Measurements from ENCODE around the gene TFCP2.

The TFCP2 gene

GRCh38 chr12:51126297-51126696, 46.6 kb downstream of the TFCP2 start:
- in situ Hi-C loops (cut with HindIII; ENCODE audit: low pct_ligation_motif_present, low sequenced_read_pairs): no loop called here
- Histone ChIP-seq H3K4me3 (ENCODE audit: low read depth, low read length) (no peak overlapping the region), H3K27me3 (replicated peaks) (no peaks in the 10 kb centered on the region), H3K36me3 (replicated peaks) (no peaks in the 10 kb centered on the region), H3K27ac (no peak overlapping the region)
- DNase-seq: no peak
- TF ChIP-seq CTCF (IDR thresholded peaks at IDR 0.05; ENCODE audit: low read depth, low read length, missing control alignments): no peak

- no peaks in the 10 kb centered on the region for H3K36me3 ChIP-seq (replicated peaks)
- in situ Hi-C loops (cut with HindIII; ENCODE audit: low pct_ligation_motif_present, low sequenced_read_pairs): no loop called here
- H3K27ac ChIP-seq: no peak overlapping the region
- TF ChIP-seq CTCF (IDR thresholded peaks at IDR 0.05; ENCODE audit: low read depth, low read length, missing control alignments): no peak
- no peak for DNase-seq
- no peak overlapping the region for H3K4me3 ChIP-seq (ENCODE audit: low read depth, low read length)
- H3K27me3 ChIP-seq (replicated peaks): no peaks in the 10 kb centered on the region
Observed at GRCh38 chr12:51124504-51124903, 48.4 kb downstream of the TFCP2 start.

GRCh38 chr12:51122844-51123243, 50.1 kb downstream of the TFCP2 start:
- no peak for DNase-seq
- no peaks in the 10 kb centered on the region for H3K27me3 ChIP-seq (replicated peaks)
- no peak overlapping the region for H3K4me3 ChIP-seq (ENCODE audit: low read depth, low read length)
- peaks cover 2% of the 10 kb centered on the region for H3K36me3 ChIP-seq (replicated peaks)
- TF ChIP-seq CTCF (IDR thresholded peaks at IDR 0.05; ENCODE audit: low read depth, low read length, missing control alignments): no peak
- no peak overlapping the region for H3K27ac ChIP-seq
- in situ Hi-C loops (cut with HindIII; ENCODE audit: low pct_ligation_motif_present, low sequenced_read_pairs): no loop called here

- Histone ChIP-seq H3K36me3 (replicated peaks) (peaks cover 15% of the 10 kb centered on the region), H3K27me3 (replicated peaks) (no peaks in the 10 kb centered on the region), H3K27ac (no peak overlapping the region), H3K4me3 (ENCODE audit: low read depth, low read length) (no peak overlapping the region)
- no peak for DNase-seq
- in situ Hi-C loops (cut with HindIII; ENCODE audit: low pct_ligation_motif_present, low sequenced_read_pairs): no loop called here
- TF ChIP-seq CTCF (IDR thresholded peaks at IDR 0.05; ENCODE audit: low read depth, low read length, missing control alignments): no peak
Observed at GRCh38 chr12:51118706-51119105, 54.2 kb downstream of the TFCP2 start.

GRCh38 chr12:51115533-51115932, 57.4 kb downstream of the TFCP2 start:
- TF ChIP-seq CTCF (IDR thresholded peaks at IDR 0.05; ENCODE audit: low read depth, low read length, missing control alignments): no peak
- peaks cover 21% of the 10 kb centered on the region for H3K36me3 ChIP-seq (replicated peaks)
- in situ Hi-C loops (cut with HindIII; ENCODE audit: low pct_ligation_motif_present, low sequenced_read_pairs): no loop called here

GRCh38 chr12:51108136-51108535, 64.8 kb downstream of the TFCP2 start:
- Histone ChIP-seq H3K36me3 (replicated peaks) (peaks cover 36% of the 10 kb centered on the region), H3K4me3 (ENCODE audit: low read depth, low read length) (no peak overlapping the region), H3K27ac (no peak overlapping the region), H3K27me3 (replicated peaks) (no peaks in the 10 kb centered on the region)
- in situ Hi-C loops (cut with HindIII; ENCODE audit: low pct_ligation_motif_present, low sequenced_read_pairs): no loop called here
- no peak for TF ChIP-seq CTCF (IDR thresholded peaks at IDR 0.05; ENCODE audit: low read depth, low read length, missing control alignments)
- DNase-seq: no peak

More at GRCh38 chr12:51115533-51115932, 57.4 kb downstream of the TFCP2 start:
- H3K27me3 ChIP-seq (replicated peaks): no peaks in the 10 kb centered on the region
- H3K4me3 ChIP-seq (ENCODE audit: low read depth, low read length): no peak overlapping the region
- H3K27ac ChIP-seq: no peak overlapping the region
- DNase-seq: no peak
